IMR-90 (cell line): Measurements from ENCODE around the gene ADARB2.

Experiments used
- BHLHE40 ChIP-seq: fragments of 150-350 bp; IDR thresholded peaks from 2 replicates; pipeline ENCODE4 v1.6.1; 2016; ENCODE audit warnings: mild to moderate bottlenecking, low read depth, low read length
- CEBPB ChIP-seq: IDR thresholded peaks from 2 replicates; pipeline ENCODE4 v1.6.1; 2012; ENCODE audit warnings: low read depth, low read length, improper control_type of control experiment
- CHD1 ChIP-seq: IDR thresholded peaks from 2 replicates; pipeline ENCODE4 v1.6.1; 2012; ENCODE audit warnings: low read depth, low read length, improper control_type of control experiment
- POLR2A ChIP-seq: IDR thresholded peaks from 2 replicates; pipeline ENCODE4 v1.6.1; 2012; ENCODE audit warnings: mild to moderate bottlenecking, low read depth, low read length
- TF ChIP-seq, protein P1 (sequence below): conservative IDR thresholded peaks from 2 replicates; pipeline ENCODE4 v1.5.1; 2012; ENCODE audit warnings: mild to moderate bottlenecking, low read depth, low read length, improper control_type of control experiment

DNA sequence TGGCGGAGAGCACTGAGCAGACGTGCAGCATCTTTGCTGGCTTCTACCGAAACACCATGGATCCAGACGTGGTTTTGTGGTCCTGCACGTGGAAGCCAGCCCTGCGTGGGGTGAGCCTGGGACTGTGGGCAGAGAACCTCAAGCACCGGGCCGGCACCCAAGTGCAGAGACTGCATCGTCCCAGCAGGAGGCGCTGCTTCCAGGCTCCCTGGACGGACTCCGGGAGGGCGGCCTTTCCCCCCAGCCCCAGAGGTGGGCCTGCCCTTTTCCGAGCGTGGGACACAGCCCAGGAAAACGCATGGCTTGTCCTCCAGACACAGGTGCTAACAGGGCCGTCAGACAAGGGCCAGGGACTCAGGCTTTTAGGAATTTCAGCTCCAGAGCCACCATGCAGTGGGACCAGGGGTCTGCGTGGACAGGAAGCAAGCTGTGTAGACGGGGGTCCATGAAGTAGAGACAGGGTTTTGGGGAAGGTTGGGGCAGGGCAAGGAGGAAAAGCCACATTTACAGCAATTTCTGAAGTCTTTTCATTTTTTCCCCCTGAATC, 377.2 kb downstream of the ADARB2 start:
- TF ChIP-seq, protein P1, sequence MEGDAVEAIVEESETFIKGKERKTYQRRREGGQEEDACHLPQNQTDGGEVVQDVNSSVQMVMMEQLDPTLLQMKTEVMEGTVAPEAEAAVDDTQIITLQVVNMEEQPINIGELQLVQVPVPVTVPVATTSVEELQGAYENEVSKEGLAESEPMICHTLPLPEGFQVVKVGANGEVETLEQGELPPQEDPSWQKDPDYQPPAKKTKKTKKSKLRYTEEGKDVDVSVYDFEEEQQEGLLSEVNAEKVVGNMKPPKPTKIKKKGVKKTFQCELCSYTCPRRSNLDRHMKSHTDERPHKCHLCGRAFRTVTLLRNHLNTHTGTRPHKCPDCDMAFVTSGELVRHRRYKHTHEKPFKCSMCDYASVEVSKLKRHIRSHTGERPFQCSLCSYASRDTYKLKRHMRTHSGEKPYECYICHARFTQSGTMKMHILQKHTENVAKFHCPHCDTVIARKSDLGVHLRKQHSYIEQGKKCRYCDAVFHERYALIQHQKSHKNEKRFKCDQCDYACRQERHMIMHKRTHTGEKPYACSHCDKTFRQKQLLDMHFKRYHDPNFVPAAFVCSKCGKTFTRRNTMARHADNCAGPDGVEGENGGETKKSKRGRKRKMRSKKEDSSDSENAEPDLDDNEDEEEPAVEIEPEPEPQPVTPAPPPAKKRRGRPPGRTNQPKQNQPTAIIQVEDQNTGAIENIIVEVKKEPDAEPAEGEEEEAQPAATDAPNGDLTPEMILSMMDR, result no peak
- TF ChIP-seq POLR2A, result no peak
- no peak for TF ChIP-seq BHLHE40
- no peak for TF ChIP-seq CEBPB
- no peak for TF ChIP-seq CHD1
